ENCODE measurements around the gene EML3.
"Not testable (repeated sequence)": the region's sequence is repeated elsewhere in the genome, so short reads cannot be mapped to it uniquely, and the experiment has no call there.

Gene EML3

DNA sequence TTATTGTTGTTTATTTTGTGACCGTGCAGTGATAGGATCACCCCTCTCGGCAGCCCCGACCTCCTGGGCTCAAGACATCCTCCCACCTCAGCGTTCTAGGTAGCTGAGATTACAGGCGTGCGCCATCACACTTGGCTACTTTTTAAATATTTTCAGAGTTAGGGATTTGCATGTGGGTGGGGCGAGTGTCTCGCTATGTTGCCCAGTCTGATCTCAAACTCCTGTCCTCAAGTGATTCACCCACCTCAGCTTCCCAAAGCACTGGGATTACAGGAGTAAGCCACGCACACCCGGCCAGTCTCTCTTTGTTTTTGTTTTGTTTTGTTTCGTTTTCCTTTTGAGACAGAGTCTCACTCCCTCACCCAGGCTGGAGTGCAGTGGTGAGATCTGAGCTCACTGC lies 41.7 kb upstream of the EML3 start:
- H3K4me1 ChIP-seq (ENCODE audit: insufficient read depth, low read length, severe bottlenecking): peaks cover 21% of the 10 kb centered on the region
- peak overlapping the region; percentile 94; the same call in 1 of the 2 replicates for H3K4me2 ChIP-seq (ENCODE audit: low read length)
- H3K27me3 ChIP-seq (ENCODE audit: insufficient read depth, low read length): no peaks in the 10 kb centered on the region
- no peak overlapping the region; the same call in 1 of the 2 replicates for H3K9ac ChIP-seq (ENCODE audit: low read length)
- H3K4me3 ChIP-seq (ENCODE audit: low read depth, low read length, poor library complexity, severe bottlenecking): peak overlapping the region; percentile 93
- peak overlapping the region; percentile 3 for H3K27ac ChIP-seq (ENCODE audit: low read depth, low read length, poor library complexity, severe bottlenecking)
- H3K9me2 ChIP-seq (ENCODE audit: low read depth, low read length): no peaks in the 10 kb centered on the region
- peaks cover 18% of the 10 kb centered on the region for H3K79me2 ChIP-seq (ENCODE audit: insufficient read depth, low read length)
- H3K36me3 ChIP-seq (ENCODE audit: insufficient read depth, low read length): peaks cover 11% of the 10 kb centered on the region; the same call in 1 of the 2 replicates
- H4K20me1 ChIP-seq (ENCODE audit: insufficient read depth, low read length): no peaks in the 10 kb centered on the region
- no peak for TF ChIP-seq EZH2 (IDR thresholded peaks at IDR 0.05; ENCODE audit: borderline replicate concordance, low read length)
- TF ChIP-seq, protein P1, sequence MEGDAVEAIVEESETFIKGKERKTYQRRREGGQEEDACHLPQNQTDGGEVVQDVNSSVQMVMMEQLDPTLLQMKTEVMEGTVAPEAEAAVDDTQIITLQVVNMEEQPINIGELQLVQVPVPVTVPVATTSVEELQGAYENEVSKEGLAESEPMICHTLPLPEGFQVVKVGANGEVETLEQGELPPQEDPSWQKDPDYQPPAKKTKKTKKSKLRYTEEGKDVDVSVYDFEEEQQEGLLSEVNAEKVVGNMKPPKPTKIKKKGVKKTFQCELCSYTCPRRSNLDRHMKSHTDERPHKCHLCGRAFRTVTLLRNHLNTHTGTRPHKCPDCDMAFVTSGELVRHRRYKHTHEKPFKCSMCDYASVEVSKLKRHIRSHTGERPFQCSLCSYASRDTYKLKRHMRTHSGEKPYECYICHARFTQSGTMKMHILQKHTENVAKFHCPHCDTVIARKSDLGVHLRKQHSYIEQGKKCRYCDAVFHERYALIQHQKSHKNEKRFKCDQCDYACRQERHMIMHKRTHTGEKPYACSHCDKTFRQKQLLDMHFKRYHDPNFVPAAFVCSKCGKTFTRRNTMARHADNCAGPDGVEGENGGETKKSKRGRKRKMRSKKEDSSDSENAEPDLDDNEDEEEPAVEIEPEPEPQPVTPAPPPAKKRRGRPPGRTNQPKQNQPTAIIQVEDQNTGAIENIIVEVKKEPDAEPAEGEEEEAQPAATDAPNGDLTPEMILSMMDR (IDR thresholded peaks at IDR 0.05; ENCODE audit: low read length): no peak
- H2AFZ ChIP-seq (ENCODE audit: low read length): no peak overlapping the region
- H3F3A ChIP-seq (ENCODE audit: insufficient read depth, low read length): no peaks in the 10 kb centered on the region
- no peaks in the 10 kb centered on the region for H3K9me3 ChIP-seq (ENCODE audit: low read length)

DNA sequence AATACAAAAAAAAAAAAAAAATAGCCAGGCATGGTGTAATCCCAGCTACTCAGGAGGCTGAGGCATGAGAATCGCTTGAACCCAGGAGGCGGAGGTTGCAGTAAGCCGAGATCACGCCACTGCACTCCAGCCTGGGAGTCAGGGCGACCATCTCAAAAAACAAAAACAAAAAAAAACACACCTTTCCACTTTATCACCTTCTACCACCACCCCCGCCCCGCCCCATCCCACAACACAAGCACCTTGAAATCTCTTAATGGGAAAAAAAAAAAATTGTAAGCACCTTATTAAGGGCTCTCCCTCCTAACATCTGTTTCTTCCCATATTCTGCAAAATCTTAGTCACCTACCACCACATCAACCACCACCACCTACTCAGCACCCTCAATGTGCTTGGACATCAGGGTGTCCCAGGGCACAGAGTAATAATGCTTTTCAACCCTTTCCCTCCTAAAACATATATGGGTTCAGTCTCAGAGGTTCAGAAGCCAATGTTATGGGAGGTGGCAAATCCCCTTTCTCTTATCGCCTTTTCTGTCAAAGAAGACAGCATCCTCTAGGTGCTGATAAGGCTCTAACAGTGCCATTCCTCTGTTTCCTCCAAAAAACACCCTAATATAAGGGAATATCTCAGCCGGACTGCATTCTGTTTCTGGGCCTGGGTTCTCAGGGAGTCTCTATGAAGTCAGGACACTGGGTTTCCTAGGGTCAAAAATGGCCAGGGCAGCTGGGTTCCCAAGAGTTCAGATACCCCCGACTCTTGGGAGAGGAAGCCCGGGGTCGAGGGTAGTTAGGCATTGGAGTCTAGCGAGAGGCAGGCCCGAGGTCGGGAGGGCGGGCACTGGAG lies 39.8 kb upstream of the EML3 start:
- Histone ChIP-seq H3K36me3 (ENCODE audit: insufficient read depth, low read length) (peaks cover 30% of the 10 kb centered on the region), H2AFZ (ENCODE audit: low read length) (no peak overlapping the region), H3K79me2 (ENCODE audit: insufficient read depth, low read length) (peaks cover 18% of the 10 kb centered on the region), H3K4me2 (ENCODE audit: low read length) (peak overlapping the region; percentile 94), H3K4me1 (ENCODE audit: insufficient read depth, low read length, severe bottlenecking) (peaks cover 25% of the 10 kb centered on the region), H3F3A (ENCODE audit: insufficient read depth, low read length) (no peaks in the 10 kb centered on the region), H3K9ac (ENCODE audit: low read length) (peak overlapping the region; percentile 95), H3K27ac (ENCODE audit: low read depth, low read length, poor library complexity, severe bottlenecking) (peak overlapping the region; percentile 34), H4K20me1 (ENCODE audit: insufficient read depth, low read length) (no peaks in the 10 kb centered on the region), H3K9me2 (ENCODE audit: low read depth, low read length) (no peaks in the 10 kb centered on the region), H3K9me3 (ENCODE audit: low read length) (no peaks in the 10 kb centered on the region), H3K27me3 (ENCODE audit: insufficient read depth, low read length) (no peaks in the 10 kb centered on the region), H3K4me3 (ENCODE audit: low read depth, low read length, poor library complexity, severe bottlenecking) (peak overlapping the region; percentile 93)
- TF ChIP-seq, protein P1 (IDR thresholded peaks at IDR 0.05; ENCODE audit: low read length): no peak
- TF ChIP-seq EZH2 (IDR thresholded peaks at IDR 0.05; ENCODE audit: borderline replicate concordance, low read length): no peak

GRCh38 chr11:62650283-62650682 lies 37.7 kb upstream of the EML3 start:
- not testable (repeated sequence) for H3K9me3 ChIP-seq (ENCODE audit: low read length); H3K9me2 ChIP-seq (ENCODE audit: low read depth, low read length); H3K9ac ChIP-seq (ENCODE audit: low read length); H2AFZ ChIP-seq (ENCODE audit: low read length); H3F3A ChIP-seq (ENCODE audit: insufficient read depth, low read length); H3K27me3 ChIP-seq (ENCODE audit: insufficient read depth, low read length); H3K4me2 ChIP-seq (ENCODE audit: low read length); H4K20me1 ChIP-seq (ENCODE audit: insufficient read depth, low read length); H3K27ac ChIP-seq (ENCODE audit: low read depth, low read length, poor library complexity, severe bottlenecking); H3K4me3 ChIP-seq (ENCODE audit: low read depth, low read length, poor library complexity, severe bottlenecking)
- peaks cover 37% of the 10 kb centered on the region for H3K4me1 ChIP-seq (ENCODE audit: insufficient read depth, low read length, severe bottlenecking)
- peaks cover 25% of the 10 kb centered on the region for H3K79me2 ChIP-seq (ENCODE audit: insufficient read depth, low read length)
- H3K36me3 ChIP-seq (ENCODE audit: insufficient read depth, low read length): peaks cover 34% of the 10 kb centered on the region
